Activated naive CD4-positive, alpha-beta T cell treated with anti-CD3 and anti-CD28 coated beads, Interleukin-2, amount 50 U/mL, for 24 hours (primary cell): Measurements from ENCODE around the gene ZNRF3.
"Not testable (repeated sequence)": the region's sequence is repeated elsewhere in the genome, so short reads cannot be mapped to it uniquely, and the experiment has no call there.

Experiments used
- H3K27ac Mint-ChIP-seq: one replicate; pipeline ENCODE4 v1.8.0; 2021; ENCODE audit warnings: mild to moderate bottlenecking, mixed read lengths
- H3K27me3 Mint-ChIP-seq: one replicate; pipeline ENCODE4 v1.8.0; 2021; ENCODE audit warnings: mixed read lengths
- H3K36me3 Mint-ChIP-seq: one replicate; pipeline ENCODE4 v1.8.0; 2021; ENCODE audit warnings: mixed read lengths
- H3K4me1 Mint-ChIP-seq: one replicate; pipeline ENCODE4 v1.8.0; 2021; ENCODE audit warnings: mixed read lengths
- H3K4me3 Mint-ChIP-seq: one replicate; pipeline ENCODE4 v1.8.0; 2021; ENCODE audit warnings: mild to moderate bottlenecking, mixed read lengths
- H3K9me3 Mint-ChIP-seq: one replicate; pipeline ENCODE4 v1.8.0; 2021; ENCODE audit warnings: mixed read lengths

ZNRF3 gene

DNA sequence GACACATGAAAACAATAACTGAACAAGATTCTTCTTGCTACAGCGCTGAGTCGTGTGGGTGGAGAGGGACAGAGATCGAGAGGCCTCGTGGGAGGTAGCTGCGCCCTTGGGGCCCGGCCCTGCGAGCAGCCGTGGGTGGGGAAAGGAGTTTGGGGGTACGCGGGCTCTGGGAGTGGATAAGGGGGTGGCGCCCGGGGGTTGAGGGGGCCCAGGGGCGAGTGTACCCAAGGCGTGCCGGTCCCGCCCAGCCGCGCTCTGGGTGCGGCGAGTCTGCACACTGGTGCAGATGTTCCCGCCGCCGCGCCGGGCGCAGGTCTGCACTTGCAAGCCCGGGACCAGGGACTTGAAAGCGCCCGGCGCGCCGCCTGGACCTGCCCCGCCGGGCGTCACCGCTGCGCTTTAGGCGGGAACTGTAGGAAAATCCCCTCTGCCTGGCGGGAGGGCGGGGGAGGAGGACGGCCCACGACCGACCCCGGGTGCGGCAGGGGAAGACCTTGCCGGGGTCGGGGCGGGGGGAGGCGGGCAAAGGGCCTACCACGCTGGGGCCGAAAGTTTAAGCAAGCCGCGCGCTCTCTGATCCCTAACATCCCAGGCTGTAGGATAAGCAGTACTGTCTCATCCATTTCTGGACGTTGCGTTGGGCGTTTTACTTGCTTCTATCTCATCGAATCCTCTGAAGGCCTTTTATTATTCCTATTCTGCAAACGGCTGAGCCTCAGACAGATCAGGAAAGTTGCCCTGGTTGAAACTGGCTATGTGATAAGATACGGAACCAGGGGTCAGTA, 188.1 kb downstream of the ZNRF3 start:
- Mint-ChIP-seq H3K27ac (no peak overlapping the region), H3K9me3 (no peaks in the 10 kb centered on the region), H3K36me3 (peaks cover 2% of the 10 kb centered on the region), H3K4me1 (peaks cover 30% of the 10 kb centered on the region), H3K4me3 (peak overlapping the region; percentile 78), H3K27me3 (peaks cover 27% of the 10 kb centered on the region)

DNA sequence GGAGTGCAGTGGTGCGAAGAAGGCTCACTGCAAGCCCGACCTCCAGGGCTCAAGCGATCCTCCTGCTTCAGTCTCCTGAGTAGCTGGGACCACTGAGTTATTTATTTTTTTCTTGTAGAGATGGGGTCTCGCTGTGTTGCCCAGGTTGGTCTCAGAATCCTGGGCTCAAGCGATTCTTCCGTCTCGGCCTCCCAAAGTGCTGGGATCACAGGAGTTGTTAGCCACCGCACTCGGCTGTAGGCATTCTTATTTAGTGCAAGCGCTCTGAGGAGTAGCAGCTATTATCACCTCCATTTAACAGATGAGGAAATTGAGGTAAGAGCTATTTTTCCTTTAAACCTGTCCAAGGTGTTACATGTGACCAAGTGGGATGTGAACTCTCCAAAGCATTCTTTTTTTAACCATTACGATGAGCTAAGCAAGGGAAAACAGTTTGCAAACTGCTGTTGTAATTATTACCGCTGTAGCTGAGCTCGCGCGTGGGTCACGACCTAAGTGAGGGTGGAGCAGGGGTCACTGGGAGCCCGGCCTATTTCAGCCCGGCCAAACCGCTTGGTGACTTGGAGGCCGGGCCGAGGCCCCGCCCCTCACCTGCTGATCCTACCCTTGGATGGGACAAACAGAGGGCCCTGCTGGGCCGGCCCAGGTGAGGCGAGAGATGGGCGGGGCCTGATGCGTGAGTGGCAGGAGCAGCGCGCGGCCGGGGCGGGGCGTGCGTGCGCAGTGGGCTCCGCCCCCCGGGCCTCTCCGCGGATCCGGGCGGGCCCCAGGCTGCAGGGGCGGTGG, 189.0 kb downstream of the ZNRF3 start:
- Mint-ChIP-seq H3K9me3 (no peaks in the 10 kb centered on the region), H3K36me3 (peaks cover 2% of the 10 kb centered on the region), H3K4me3 (peak overlapping the region; percentile 78), H3K4me1 (peaks cover 26% of the 10 kb centered on the region), H3K27me3 (peaks cover 30% of the 10 kb centered on the region), H3K27ac (no peak overlapping the region)

DNA sequence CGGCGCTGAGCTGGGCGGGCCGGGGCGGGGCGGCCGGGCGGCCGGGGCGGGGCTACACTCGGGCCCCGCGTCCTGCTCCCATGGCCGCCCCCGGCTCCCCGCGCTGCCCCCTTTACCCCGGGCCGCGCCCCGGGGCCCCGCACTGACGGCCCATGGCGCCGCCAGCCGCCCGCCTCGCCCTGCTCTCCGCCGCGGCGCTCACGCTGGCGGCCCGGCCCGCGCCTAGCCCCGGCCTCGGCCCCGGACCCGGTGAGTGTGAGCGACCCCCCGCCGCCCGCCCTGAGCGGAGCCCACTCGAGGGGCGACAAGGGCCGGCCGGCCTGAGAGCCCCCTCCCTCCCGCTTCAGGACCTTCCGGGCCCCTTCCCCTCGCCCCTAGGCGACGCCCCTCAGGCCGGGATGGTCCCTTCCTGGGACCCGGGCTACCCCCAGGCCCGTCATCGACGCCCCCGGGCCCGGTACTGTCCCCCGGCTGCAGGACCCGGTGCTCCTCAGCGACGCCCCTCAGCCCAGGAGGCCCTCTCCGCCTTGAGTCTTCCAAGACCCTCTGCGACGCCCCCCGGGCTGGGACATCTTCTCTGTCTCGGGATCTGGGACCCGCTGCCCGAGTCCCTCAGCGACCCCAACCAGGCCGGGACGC, 189.7 kb downstream of the ZNRF3 start, which contains the start of gene KREMEN1:
TSS of gene KREMEN1 (plus strand) at position 57 of the 639 bp plus-strand sequence. CDS start at position 153, 96 bp downstream.
- peak within 1 kb of the TSS; percentile 78 for H3K4me3 Mint-ChIP-seq
- H3K4me1 Mint-ChIP-seq: peaks cover 26% of the 10 kb centered on the region
- no peaks in the 10 kb centered on the region for H3K9me3 Mint-ChIP-seq
- peaks cover 30% of the 10 kb centered on the region for H3K27me3 Mint-ChIP-seq
- H3K27ac Mint-ChIP-seq: no peak within 1 kb of the TSS
- peaks cover 2% of the 10 kb centered on the region for H3K36me3 Mint-ChIP-seq

DNA sequence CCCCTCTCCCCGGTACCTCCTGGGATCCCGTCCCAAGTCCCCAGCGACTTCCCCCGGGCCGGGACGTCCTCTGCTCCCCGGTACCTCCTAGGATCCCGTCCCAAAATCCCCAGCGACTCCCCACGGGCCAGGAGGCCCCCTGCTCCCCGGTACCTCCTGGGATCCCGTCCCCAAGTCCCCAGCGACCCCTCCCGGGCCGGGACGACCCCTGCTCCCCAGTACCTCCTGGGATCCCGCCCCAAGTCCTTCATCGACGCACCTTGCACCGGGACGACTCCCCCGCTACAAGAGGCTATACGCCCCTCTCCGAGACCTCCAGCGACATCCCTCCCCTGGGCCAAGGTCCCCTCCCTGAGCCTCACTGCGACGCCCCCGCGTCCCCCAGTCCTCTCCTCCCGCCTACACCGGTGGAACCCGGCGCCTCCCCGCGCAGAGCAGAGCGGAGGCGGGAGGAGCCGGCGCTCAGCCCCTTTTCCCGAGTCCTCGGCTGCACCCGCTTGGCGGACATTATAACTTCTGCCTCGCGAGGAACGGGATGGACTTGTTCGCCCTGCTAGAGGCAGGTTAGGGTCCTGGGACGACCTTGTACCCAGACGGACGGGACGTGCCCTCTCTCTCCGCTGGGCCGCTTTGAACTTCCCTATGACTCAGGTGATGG, 190.4 kb downstream of the ZNRF3 start:
- no peak overlapping the region for H3K27ac Mint-ChIP-seq
- peak overlapping the region; percentile 59 for H3K4me3 Mint-ChIP-seq
- H3K9me3 Mint-ChIP-seq: no peaks in the 10 kb centered on the region
- peaks cover 2% of the 10 kb centered on the region for H3K36me3 Mint-ChIP-seq
- H3K27me3 Mint-ChIP-seq: peaks cover 36% of the 10 kb centered on the region
- peaks cover 26% of the 10 kb centered on the region for H3K4me1 Mint-ChIP-seq

DNA sequence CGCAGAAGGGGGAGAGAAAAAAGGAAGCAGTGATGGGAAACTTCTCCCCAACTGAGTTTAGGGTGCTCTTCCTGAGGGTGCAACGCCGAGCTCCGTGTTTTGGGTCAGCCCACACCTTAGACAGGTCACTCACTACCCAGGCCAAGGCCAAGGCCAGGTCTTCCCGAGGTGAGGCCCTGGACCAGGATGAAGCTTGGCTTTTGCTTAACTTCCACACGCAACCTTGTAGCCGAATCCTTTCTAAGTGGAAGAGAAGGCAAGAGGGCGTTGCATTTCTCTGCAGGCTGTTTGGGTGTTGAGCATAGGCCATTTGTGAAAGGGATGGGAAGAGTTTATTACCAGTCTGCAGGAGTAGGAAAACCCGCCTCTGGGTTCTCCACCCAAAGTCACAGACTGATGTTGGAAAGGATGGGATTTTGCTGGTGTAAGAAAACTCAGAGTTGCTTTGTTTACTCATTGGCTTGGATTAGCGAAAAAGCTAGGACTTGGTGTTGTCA, 191.0 kb downstream of the ZNRF3 start:
- H3K9me3 Mint-ChIP-seq: no peaks in the 10 kb centered on the region
- H3K27ac Mint-ChIP-seq: no peak overlapping the region
- H3K36me3 Mint-ChIP-seq: peaks cover 2% of the 10 kb centered on the region
- peak overlapping the region; percentile 59 for H3K4me3 Mint-ChIP-seq
- peaks cover 26% of the 10 kb centered on the region for H3K4me1 Mint-ChIP-seq
- H3K27me3 Mint-ChIP-seq: peaks cover 41% of the 10 kb centered on the region

DNA sequence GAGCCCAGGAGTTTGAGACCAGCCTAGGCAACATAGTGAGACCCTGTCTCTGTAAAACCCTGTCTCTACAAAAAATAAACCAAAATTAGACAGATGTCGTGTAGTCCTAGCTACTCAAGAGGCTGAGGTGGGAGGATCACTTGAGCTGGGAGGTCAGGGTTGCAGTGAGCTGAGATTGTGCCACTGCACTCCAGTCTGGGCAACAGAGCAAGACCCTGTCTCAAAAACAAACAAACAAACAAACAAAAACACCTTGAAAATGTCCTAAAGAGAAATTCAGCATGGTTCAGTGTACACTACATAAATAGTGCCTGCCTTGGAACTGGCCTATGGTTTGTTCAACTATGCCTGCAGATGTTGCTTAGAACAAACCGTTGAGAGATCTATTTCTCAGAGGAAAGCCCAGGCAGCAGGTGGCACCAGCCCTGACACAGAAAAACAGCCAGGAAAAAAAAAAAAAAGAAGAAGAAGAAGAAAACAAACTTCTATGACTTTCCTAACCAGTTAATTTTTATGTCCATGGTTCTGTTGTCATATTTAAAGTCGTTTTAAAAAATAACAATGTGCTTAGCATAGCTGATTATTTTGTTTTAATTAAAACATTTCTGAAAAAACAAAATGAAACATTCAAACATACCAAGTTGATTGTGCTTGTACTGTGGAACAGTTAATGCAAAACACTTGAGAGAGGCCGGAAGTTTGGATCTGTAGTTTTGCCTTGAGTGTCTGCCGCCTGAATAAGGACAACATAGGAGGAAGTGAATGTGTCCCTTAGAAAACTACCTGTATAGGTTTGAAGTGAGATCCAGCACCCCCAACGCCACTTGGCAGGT, 194.9 kb downstream of the ZNRF3 start:
- no peaks in the 10 kb centered on the region for H3K9me3 Mint-ChIP-seq
- H3K4me3 Mint-ChIP-seq: no peak overlapping the region
- H3K27ac Mint-ChIP-seq: peak overlapping the region; percentile 9
- peaks cover 2% of the 10 kb centered on the region for H3K36me3 Mint-ChIP-seq
- peaks cover 8% of the 10 kb centered on the region for H3K4me1 Mint-ChIP-seq
- peaks cover 34% of the 10 kb centered on the region for H3K27me3 Mint-ChIP-seq

DNA sequence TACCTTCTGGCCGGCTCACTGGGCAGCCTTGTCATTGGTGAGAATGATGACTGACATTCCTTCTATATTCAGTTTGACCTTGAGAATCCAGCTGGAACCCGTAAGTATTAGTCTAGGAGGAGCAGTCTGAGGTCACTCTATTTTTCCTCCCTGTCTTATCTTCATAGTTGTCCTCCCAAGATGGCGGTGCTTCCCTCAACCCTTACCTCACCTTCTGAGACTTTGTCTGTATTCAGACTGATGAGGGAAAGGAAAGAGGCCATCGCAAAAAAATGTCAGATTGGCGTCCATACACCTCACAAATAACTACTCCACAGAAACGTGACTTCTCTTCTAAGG, 195.5 kb downstream of the ZNRF3 start:
- Mint-ChIP-seq H3K9me3 (no peaks in the 10 kb centered on the region), H3K4me1 (peaks cover 7% of the 10 kb centered on the region), H3K36me3 (peaks cover 2% of the 10 kb centered on the region), H3K27me3 (peaks cover 34% of the 10 kb centered on the region), H3K4me3 (no peak overlapping the region), H3K27ac (no peak overlapping the region)

DNA sequence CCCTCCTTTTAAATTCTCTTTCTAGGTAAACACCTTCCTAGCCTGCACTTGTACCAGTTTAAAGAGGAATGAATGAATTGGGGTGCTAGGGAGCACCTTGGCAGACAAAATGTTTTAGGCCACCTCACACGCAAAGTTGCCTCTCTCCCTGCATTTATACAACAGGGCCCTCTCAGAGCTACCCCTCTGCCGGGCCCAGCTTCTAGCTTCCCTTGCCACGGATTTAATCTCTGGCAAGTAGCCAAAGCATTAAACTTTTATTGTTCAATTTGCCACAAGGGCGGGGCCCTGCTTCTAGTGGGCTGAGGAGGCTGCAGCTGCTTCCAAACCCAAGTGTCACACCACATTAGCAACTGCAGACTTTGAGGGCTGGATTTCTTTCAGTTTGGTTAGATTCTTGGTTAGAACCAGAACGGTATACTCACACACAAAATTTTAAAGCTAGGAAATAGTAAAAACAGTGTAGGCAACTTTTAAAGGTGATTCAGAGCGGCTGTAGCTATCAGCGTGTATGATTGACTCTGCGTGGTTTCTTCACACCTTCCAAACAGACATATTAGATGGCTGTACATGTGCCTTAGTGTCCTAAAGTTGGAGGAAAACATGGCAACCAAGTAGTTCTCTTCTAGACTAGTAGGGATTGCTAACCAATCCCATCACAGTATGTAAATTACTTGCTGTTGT, 196.0 kb downstream of the ZNRF3 start:
- Mint-ChIP-seq H3K36me3 (peaks cover 2% of the 10 kb centered on the region), H3K9me3 (no peaks in the 10 kb centered on the region), H3K27me3 (peaks cover 30% of the 10 kb centered on the region), H3K4me3 (no peak overlapping the region), H3K27ac (peak overlapping the region; percentile 59), H3K4me1 (peaks cover 2% of the 10 kb centered on the region)

DNA sequence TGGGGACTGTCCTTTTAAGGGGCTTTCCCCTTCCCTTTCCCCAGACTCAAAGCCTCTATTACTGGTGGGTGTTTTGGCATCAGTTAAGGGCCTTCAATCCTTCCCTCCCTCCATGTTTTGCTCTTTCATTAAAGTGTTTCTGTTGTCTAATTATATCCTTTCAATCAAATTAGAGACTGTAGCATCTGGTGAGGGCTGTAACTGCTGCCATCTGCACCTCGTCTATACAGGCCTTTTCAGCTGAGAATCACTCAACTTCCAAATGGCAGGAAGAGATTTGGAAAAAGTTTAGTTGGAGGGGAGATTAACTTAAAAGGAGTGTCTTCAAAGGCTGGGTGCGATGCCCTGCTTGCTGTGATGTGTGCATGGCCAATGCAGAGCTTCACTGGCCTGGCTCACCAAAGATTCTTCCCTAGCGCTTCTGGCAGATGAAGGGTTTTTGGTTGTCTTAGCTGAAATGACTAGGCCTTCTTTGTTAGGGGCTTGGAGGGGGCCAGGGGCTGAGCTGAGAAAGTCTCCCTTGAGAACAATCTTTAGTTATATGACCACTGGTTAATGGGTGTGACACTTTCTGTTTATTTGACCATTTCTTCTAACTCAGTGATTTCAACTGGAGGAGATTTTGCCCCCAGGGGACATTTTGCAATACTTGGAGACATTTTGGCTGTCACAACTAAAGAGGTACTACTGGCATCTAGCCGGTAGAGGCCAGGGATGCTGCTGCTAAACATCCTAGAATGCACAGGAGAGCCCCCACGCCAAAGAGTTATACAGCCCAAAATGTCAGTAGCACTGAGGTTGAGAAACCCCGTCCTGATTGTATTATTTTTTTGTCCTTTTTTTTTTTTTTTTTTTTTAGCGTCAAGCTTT, 197.0 kb downstream of the ZNRF3 start:
- H3K27me3 Mint-ChIP-seq: peaks cover 25% of the 10 kb centered on the region
- H3K4me1 Mint-ChIP-seq: no peaks in the 10 kb centered on the region
- peaks cover 2% of the 10 kb centered on the region for H3K36me3 Mint-ChIP-seq
- H3K9me3 Mint-ChIP-seq: no peaks in the 10 kb centered on the region
- H3K4me3 Mint-ChIP-seq: no peak overlapping the region
- no peak overlapping the region for H3K27ac Mint-ChIP-seq

DNA sequence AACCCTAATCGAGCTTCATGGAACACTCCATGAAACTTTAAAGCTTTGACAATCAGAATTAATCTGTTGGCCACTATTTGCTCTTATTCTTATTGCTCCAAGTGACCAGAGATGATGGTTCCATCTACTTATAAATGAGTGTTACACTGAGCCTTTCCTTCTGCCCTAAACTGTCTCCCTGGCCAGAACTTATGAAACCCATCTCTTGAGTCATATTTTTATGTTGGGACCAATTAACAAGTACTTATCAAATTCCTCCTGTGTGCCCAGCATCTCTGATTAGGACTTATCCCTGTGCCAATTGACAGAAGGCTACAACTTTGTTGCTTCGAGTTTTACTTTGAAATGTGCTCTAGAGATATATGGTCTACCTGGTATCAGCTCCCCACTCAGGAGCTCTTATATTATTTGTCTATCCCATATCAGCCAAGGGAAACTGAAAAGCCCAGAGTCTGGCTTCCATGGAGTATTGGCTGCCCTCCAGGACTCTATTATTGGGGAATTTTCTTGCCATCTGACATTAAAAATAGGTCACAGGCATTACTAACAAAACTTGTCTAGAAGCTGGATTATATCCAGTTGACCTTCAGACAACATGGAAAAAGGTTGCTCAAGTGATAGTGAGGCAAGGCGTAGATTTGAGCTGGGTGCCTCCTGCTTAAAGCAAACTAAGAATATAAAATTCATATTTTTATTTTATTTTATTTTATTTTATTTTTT, 198.3 kb downstream of the ZNRF3 start:
- Mint-ChIP-seq H3K27ac (no peak overlapping the region), H3K36me3 (no peaks in the 10 kb centered on the region), H3K4me1 (no peaks in the 10 kb centered on the region), H3K27me3 (peaks cover 17% of the 10 kb centered on the region), H3K9me3 (no peaks in the 10 kb centered on the region), H3K4me3 (no peak overlapping the region)

DNA sequence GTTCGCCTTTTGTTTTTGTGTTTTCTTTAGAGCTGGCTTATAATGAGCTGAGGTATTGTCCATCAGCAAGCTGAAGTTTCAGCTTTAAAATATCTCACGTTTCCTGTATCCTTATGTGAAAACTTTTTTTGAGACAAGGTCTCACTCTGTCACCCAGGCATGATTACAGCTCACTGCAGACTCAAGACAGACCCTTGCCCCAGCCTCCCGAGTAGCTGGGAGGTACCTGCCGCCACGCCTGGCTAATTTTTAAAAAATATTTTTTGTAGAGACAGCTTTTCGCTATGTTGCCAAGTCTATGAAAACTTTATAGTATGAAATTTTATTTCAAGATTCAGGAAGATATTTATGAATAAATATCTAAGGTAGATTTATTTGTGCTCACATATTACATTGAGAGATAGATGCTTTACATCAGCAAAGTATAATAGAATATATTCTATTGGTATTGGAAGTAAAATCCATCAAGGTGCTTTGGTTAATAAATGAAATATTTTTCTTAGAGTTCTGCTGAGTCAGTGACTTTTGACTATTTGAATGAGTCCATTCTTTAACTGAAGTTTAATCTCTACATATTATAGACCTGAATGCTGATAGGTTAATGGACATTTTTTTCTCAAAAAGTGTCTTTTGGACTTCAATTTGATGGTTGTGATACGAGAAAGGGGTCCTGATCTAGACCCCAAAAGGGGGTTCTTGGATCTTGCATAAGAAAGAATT, 199.6 kb downstream of the ZNRF3 start:
- Mint-ChIP-seq H3K9me3 (no peaks in the 10 kb centered on the region), H3K4me1 (no peaks in the 10 kb centered on the region), H3K36me3 (no peaks in the 10 kb centered on the region), H3K27me3 (peaks cover 17% of the 10 kb centered on the region), H3K4me3 (no peak overlapping the region), H3K27ac (no peak overlapping the region)

DNA sequence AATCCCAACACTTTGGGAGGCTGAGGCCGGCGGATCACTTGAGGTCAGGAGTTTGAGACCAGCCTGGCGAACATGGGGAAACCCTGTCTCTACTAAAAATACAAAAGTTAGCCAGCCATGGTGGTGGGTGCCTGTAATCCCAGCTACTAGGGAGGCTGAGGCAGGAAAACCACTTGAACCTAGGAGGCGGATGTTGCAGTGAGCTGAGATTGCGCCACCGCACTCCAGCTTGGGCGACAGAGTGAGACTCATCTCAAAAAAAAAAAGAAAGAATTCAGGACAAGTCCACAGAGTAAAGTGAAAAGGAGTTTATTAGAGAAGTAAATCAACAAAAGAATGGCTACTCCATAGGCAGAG, 200.2 kb downstream of the ZNRF3 start:
- H3K27me3 Mint-ChIP-seq: peaks cover 14% of the 10 kb centered on the region
- H3K27ac Mint-ChIP-seq, H3K4me1 Mint-ChIP-seq, H3K4me3 Mint-ChIP-seq, H3K9me3 Mint-ChIP-seq, H3K36me3 Mint-ChIP-seq: not testable (repeated sequence)
